GM12872 (cell line): ENCODE results near the gene FAM222A.

Experiments
- TF ChIP-seq, protein P1 (sequence below): IDR thresholded peaks from 3 replicates; pipeline ENCODE4 v1.5.1; 2011; ENCODE audit warnings: low read depth, mild to moderate bottlenecking, low read length, moderate library complexity; ENCODE audit not compliant: insufficient read depth

FAM222A gene

DNA sequence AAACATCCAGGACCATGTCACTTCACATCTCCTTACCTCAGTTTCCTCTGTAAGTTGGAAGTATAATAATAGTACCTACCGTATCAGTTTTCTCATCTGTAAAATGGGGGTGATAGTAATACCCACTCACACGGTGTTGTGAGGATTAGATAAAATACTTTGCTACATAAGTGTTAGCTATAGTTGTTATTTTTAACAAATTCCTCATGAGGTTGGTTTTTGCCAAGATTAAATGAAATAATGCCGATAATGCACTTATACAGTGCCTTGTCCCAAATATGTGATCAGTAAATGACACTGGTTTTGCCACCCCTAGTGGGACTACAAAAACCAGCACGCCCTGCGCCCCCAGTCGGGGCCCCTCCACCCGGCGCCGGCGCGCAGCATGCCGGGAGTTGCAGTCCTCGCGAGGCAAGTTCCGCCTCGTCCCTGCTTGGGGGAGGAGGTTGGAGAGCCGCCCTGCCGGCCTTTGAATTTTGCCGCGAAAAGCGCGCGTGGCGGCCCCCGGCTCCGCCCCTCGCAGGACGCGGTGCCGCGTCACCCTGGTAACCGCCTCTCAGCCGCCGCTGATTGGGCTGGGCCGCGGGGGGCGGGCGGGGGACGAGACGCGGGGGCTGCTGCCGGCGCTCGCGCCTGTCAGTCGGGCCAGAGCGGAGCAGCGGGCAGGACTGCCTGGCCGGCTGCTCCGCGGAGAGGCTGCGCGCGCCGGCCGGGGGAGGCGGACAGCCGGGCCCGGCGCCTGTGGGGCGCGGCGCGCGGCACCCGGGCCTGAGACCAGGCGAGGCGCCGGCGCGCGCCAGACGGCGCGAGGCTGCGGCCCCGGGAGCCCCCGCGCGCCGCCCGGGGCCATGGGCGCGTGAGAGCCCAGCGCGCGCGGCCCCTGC, at the start of gene FAM222A:
FAM222A (plus strand) TSS at position 639 of the 884 bp plus-strand sequence. CDS start 30,322 bp downstream, outside the sequence.
- TF ChIP-seq, protein P1, sequence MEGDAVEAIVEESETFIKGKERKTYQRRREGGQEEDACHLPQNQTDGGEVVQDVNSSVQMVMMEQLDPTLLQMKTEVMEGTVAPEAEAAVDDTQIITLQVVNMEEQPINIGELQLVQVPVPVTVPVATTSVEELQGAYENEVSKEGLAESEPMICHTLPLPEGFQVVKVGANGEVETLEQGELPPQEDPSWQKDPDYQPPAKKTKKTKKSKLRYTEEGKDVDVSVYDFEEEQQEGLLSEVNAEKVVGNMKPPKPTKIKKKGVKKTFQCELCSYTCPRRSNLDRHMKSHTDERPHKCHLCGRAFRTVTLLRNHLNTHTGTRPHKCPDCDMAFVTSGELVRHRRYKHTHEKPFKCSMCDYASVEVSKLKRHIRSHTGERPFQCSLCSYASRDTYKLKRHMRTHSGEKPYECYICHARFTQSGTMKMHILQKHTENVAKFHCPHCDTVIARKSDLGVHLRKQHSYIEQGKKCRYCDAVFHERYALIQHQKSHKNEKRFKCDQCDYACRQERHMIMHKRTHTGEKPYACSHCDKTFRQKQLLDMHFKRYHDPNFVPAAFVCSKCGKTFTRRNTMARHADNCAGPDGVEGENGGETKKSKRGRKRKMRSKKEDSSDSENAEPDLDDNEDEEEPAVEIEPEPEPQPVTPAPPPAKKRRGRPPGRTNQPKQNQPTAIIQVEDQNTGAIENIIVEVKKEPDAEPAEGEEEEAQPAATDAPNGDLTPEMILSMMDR = no peak

DNA sequence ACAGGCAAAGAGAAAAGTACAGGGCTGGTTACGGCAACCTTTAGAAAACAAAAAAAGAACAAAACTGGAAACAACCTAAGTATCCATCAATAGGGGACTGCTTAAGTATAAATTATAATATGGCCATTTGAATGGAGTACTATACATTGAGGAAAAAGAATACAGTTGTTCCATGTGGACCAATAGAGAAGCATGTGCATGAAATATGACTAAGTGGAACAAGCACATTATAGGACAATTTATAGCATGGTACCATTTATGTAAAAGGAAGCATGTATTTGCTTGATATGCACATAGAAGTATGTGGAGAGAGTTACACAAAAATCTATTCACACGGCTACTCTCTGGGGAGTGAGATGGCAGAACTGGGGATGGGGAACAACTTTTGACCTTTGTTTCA, 49.2 kb upstream of the FAM222A start:
- TF ChIP-seq, protein P1 = no peak

DNA sequence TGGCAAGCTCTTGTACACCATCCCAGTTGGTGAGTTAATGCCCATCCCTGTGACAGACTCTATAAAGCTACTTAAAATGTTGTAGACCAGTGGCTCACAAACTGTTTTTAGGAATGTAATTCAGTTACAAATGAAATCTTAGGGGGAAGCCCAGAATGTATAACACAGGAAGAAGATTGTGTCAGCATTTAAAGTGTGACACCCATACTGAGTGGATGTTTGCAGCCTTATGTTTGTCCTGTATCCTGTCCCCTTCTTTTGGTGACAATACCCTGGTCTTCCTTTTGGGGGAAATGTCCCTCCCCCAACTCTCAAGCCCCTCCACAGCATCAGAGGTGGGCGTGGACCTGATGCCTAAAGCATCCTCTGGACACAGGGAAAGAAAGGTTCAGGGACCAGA, 47.6 kb upstream of the FAM222A start:
- TF ChIP-seq, protein P1 = no peak

DNA sequence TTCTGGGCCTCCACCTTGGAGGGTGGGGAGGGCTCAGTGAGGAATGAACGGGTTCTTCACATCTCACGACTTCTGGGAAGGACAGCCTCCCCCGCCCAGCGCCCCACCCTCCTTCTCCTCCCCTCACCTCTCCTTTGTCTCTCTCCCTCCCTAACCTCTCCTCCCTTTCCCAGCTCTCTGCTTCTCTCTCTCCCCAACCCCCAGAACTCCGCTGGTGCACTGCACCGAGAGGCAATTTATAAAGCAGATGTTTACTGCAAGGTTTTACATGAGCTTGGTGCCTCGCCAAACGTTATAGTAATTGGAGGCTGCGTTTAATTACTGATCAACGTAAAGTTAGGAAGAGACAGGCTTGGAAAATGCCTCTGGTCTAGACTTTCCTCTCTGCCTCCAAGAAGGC, 42.9 kb upstream of the FAM222A start:
- TF ChIP-seq, protein P1 = no peak

DNA sequence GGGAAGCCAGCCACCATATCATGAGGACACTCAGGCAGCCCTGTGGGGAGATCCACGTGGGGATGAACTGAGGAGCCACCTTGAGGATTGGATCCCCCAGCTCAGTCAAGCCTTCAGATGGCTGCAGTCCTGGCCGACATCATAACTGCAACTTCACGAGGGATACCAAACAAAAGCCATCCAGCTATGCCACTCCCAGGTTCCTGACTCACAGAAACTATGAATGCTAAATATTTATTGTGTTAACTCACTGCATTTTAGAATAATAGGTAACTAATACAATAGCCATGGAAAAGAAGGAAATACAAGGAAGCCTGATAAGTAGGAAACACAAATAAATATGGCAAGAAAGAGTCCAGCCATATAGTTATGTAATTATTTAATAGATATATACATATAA, 42.1 kb upstream of the FAM222A start:
- TF ChIP-seq, protein P1 = no peak

DNA sequence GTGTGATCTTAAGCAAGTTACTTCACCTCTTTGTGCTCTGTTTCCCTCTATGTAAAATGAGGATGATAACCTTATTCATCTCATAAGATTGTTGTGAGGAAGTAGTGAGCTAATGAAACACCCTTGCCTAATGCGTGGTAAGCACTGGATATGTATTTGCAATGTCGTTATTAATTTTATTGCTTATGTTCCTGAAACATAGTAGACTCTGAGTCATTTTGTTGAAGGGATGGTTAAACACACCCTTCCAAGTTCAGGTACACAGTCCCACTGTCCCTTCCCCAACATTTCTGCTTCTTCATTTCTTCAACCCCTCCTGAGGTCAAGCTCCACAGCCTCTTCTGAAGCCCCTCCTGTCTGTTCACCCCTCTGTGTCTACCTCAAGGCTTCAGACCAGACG, 40.2 kb upstream of the FAM222A start:
- TF ChIP-seq, protein P1 = no peak

DNA sequence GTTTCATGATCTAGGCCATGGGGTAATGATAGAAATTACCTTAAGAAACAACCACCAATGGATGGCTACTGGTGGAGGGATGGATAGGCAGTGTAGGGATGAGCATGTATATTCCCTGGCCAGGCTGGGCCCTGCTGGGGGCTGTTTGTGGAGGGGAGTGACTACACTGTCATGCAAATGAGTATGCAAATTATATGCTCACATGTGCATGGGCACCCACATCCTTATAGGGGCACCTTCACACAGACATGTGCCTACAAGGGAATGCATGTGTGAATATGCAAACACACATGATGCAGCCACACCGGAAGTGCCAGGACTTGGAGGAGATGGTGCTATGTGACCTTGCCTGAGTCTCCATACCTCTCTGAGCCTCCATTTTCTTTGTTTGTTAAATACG, 39.7 kb upstream of the FAM222A start:
- TF ChIP-seq, protein P1 = no peak
